Mesenchymal stem cell (in vitro differentiated cells and primary cell): Measurements from ENCODE around the gene SLF2.

Experiments used
- DNase-seq: peaks from one replicate; pipeline ENCODE4 v3.0.0-alpha.2; 2013
- H2AFZ ChIP-seq: one replicate; pipeline ENCODE4 v1.6.1; 2013; ENCODE audit warnings: low read depth, mild to moderate bottlenecking, control low read depth, inconsistent platforms, low read length, moderate library complexity
- H2AK5ac ChIP-seq: 2 replicates; pipeline ENCODE4 v1.6.1; 2013; ENCODE audit warnings: low read length, moderate library complexity, mild to moderate bottlenecking, inconsistent platforms; ENCODE audit not compliant: severe bottlenecking
- H2BK120ac ChIP-seq: one replicate; pipeline ENCODE4 v1.6.1; 2013; ENCODE audit warnings: low read depth, mild to moderate bottlenecking, inconsistent platforms, low read length, moderate library complexity
- H2BK12ac ChIP-seq, 2 experiments: one replicate each; pipeline ENCODE4 v1.6.1; 2013; ENCODE audit warnings: inconsistent platforms in 2 of 2, low read length in 2 of 2, mild to moderate bottlenecking in 2 of 2, moderate library complexity in 2 of 2, control low read depth in 1 of 2
- H2BK15ac ChIP-seq: one replicate; pipeline ENCODE4 v1.6.1; 2013; ENCODE audit warnings: mild to moderate bottlenecking, low read depth, inconsistent platforms; ENCODE audit not compliant: poor library complexity, severe bottlenecking
- H2BK5ac ChIP-seq: 2 replicates; pipeline ENCODE4 v1.6.1; 2013; ENCODE audit warnings: low read depth, mild to moderate bottlenecking, low read length, control low read depth, inconsistent platforms; ENCODE audit not compliant: poor library complexity, severe bottlenecking
- H3K14ac ChIP-seq, 2 experiments: one replicate each; pipeline ENCODE4 v1.6.1; 2013; ENCODE audit warnings: inconsistent platforms in 2 of 2, low read length in 2 of 2, control low read depth in 1 of 2, mild to moderate bottlenecking in 1 of 2, moderate library complexity in 1 of 2
- H3K18ac ChIP-seq, 2 experiments: one replicate each; pipeline ENCODE4 v1.6.1; 2013; ENCODE audit warnings: inconsistent platforms in 2 of 2, low read length in 2 of 2, control low read depth in 1 of 2, low read depth in 1 of 2, mild to moderate bottlenecking in 1 of 2
- H3K23ac ChIP-seq, 2 experiments: one replicate each; pipeline ENCODE4 v1.6.1; 2013; ENCODE audit warnings: inconsistent platforms in 2 of 2, low read length in 2 of 2, mild to moderate bottlenecking in 2 of 2, moderate library complexity in 2 of 2, control low read depth in 1 of 2
- H3K27ac ChIP-seq: 2 replicates; pipeline ENCODE4 v1.5.1; 2013; ENCODE audit warnings: mild to moderate bottlenecking, moderate library complexity, low read length, control low read depth, inconsistent platforms; ENCODE audit not compliant: poor library complexity, severe bottlenecking
- H3K27me3 ChIP-seq, 2 experiments: 2 replicates each; pipeline versions ENCODE4 v1.6.1 to v1.7.0; 2013; ENCODE audit warnings: low read length in 2 of 2, mild to moderate bottlenecking in 2 of 2, moderate library complexity in 2 of 2, control low read depth in 1 of 2, inconsistent platforms in 1 of 2; ENCODE audit not compliant: control insufficient read depth in 1 of 2, insufficient read depth in 1 of 2
- H3K36me3 ChIP-seq, 2 experiments: 2 replicates each; pipeline versions ENCODE4 v1.6.1 to v1.7.0; 2013; ENCODE audit warnings: low read length in 2 of 2, control low read depth in 1 of 2, inconsistent platforms in 1 of 2, low read depth in 1 of 2, mild to moderate bottlenecking in 1 of 2; ENCODE audit not compliant: insufficient read depth in 2 of 2, control insufficient read depth in 1 of 2
- H3K4ac ChIP-seq, 2 experiments: one replicate each; pipeline ENCODE4 v1.6.1; 2013; ENCODE audit warnings: inconsistent platforms in 2 of 2, low read length in 2 of 2, mild to moderate bottlenecking in 2 of 2, moderate library complexity in 2 of 2, control low read depth in 1 of 2, low read depth in 1 of 2
- H3K4me1 ChIP-seq: 2 replicates; pipeline ENCODE4 v1.6.1; 2013; ENCODE audit warnings: low read depth, low read length, control low read depth; ENCODE audit not compliant: control insufficient read depth, insufficient read depth
- H3K4me2 ChIP-seq: 2 replicates; pipeline ENCODE4 v1.6.1; 2013; ENCODE audit warnings: low read length, mild to moderate bottlenecking, inconsistent platforms; ENCODE audit not compliant: poor library complexity, severe bottlenecking
- H3K4me3 ChIP-seq, 2 experiments: 2 replicates each; pipeline versions ENCODE4 v1.5.1 to v1.7.0; 2013; ENCODE audit warnings: low read length in 2 of 2, mild to moderate bottlenecking in 2 of 2, control low read depth in 1 of 2, low read depth in 1 of 2; ENCODE audit not compliant: insufficient read depth in 1 of 2
- H3K79me1 ChIP-seq: replicated peaks from 2 replicates; pipeline ENCODE4 v1.6.1; 2013; ENCODE audit warnings: mild to moderate bottlenecking, control low read depth, low read length, inconsistent platforms; ENCODE audit not compliant: poor library complexity, severe bottlenecking
- H3K9ac ChIP-seq: 2 replicates; pipeline ENCODE4 v1.7.0; 2013; ENCODE audit warnings: mild to moderate bottlenecking, low read length, moderate library complexity
- H3K9me3 ChIP-seq: 2 replicates; pipeline ENCODE4 v1.7.0; 2013; ENCODE audit warnings: mild to moderate bottlenecking, low read length; ENCODE audit not compliant: control insufficient read depth
- H4K8ac ChIP-seq: one replicate; pipeline ENCODE4 v1.6.1; 2013; ENCODE audit warnings: inconsistent platforms, mild to moderate bottlenecking, low read length, moderate library complexity
- H4K91ac ChIP-seq: one replicate; pipeline ENCODE4 v1.6.1; 2013; ENCODE audit warnings: mild to moderate bottlenecking, low read length, inconsistent platforms
- WGBS: methylation state at CpG from one replicate; pipeline ENCODE4 v1.1.7; 2013; ENCODE audit warnings: mixed read lengths; 5-methylcytosine and 5-hydroxymethylcytosine counted together

Gene SLF2

GRCh38 chr10:100999742-101000126 is 87.0 kb downstream of the SLF2 start, which contains the start of gene LZTS2:
TSS of gene LZTS2 (plus strand) at chr10:100999808. CDS start at chr10:101002539, 2,731 bp downstream.
- peak within 1 kb of the TSS; percentile 47 for H2AFZ ChIP-seq
- H3K27ac ChIP-seq, result peak within 1 kb of the TSS; percentile 99
- peak within 1 kb of the TSS in 1 of 2 experiments; percentile 90 for H3K14ac ChIP-seq
- H4K91ac ChIP-seq, result peak within 1 kb of the TSS; percentile 99
- H2BK12ac ChIP-seq, result peak within 1 kb of the TSS; percentile 44 to 99
- peak within 1 kb of the TSS in 1 of 2 experiments; percentile 86 for H3K23ac ChIP-seq
- peak within 1 kb of the TSS; percentile 79 for H3K4me2 ChIP-seq
- peak within 1 kb of the TSS; percentile 71 for H2BK5ac ChIP-seq
- H2AK5ac ChIP-seq, result peak within 1 kb of the TSS; percentile 57
- no peak for DNase-seq
- H4K8ac ChIP-seq, result peak within 1 kb of the TSS; percentile 97
- H3K36me3 ChIP-seq, result peaks cover 27 to 28% of the 10 kb centered on the region in 2 experiments
- H3K27me3 ChIP-seq, result no peaks in the 10 kb centered on the region
- peaks cover 13% of the 10 kb centered on the region for H3K79me1 ChIP-seq
- H2BK15ac ChIP-seq, result peak within 1 kb of the TSS; percentile 92
- no peaks in the 10 kb centered on the region for H3K9me3 ChIP-seq
- peak within 1 kb of the TSS; percentile 99 to 100 for H3K18ac ChIP-seq
- H3K4me1 ChIP-seq, result peaks cover 37% of the 10 kb centered on the region
- peak within 1 kb of the TSS; percentile 90 to 100 for H3K4ac ChIP-seq
- H3K4me3 ChIP-seq, result peak within 1 kb of the TSS; percentile 75 to 96
- H2BK120ac ChIP-seq, result peak within 1 kb of the TSS; percentile 99
- 0% methylated on average over 14 of the region's 44 CpGs for WGBS
- H3K9ac ChIP-seq, result peak within 1 kb of the TSS; percentile 100

DNA sequence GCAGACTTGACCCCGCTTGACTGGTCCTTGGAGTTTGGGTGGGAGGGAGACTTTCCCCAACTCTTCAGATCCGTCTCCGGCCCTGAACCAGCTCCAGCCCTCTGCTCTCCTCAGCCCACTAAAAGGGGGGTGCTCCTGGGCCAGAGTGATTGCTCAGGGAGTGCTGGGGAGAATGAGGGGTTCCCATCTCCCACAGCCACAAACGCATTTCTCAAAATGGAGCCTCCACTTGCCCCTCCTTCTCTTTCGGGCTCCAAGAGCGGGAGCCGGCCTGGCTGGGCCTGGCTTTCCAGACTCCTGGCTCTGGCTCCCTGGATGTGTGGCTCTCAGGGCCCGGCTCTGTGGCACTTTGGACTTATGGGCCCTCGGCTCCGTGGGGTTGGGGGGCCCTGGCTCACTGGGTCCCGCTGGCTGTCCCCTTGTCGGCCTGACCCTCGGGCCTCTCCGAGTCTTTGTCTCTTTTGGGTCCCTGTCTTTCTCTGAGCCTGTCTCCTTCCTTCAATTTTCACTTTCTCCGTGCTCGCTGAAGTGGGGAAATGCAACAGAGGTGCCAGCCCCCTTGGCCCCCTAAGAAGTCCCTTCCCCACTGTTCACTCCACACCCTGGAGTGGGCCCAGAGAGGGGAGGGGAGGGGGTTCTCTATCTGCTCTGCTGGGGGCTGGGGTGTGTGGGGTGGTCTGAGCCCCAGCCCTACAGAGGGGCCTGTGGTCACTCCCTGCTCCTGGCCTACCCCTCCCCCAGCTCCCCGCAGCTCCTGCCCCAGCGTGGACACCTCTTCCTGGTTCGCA is 87.6 kb downstream of the SLF2 start:
- H3K9me3 ChIP-seq, result no peaks in the 10 kb centered on the region
- H4K91ac ChIP-seq, result peak overlapping the region; percentile 99
- H3K79me1 ChIP-seq, result peaks cover 16% of the 10 kb centered on the region
- peak overlapping the region in 1 of 2 experiments; percentile 78 for H3K14ac ChIP-seq
- WGBS, result 1% methylated on average over 13 of the region's 19 CpGs
- peak overlapping the region; percentile 50 to 96 for H3K4ac ChIP-seq
- H3K36me3 ChIP-seq, result peaks cover 30 to 32% of the 10 kb centered on the region in 2 experiments
- H3K9ac ChIP-seq, result peak overlapping the region; percentile 100
- peak overlapping the region; percentile 57 for H2AK5ac ChIP-seq
- peak overlapping the region; percentile 72 for H4K8ac ChIP-seq
- no peaks in the 10 kb centered on the region for H3K27me3 ChIP-seq
- H3K4me1 ChIP-seq, result peaks cover 39% of the 10 kb centered on the region
- H2BK5ac ChIP-seq, result peak overlapping the region; percentile 11
- peak overlapping the region; percentile 16 to 95 for H3K18ac ChIP-seq
- peak; percentile 52 for DNase-seq
- H3K4me3 ChIP-seq, result peak overlapping the region; percentile 75 to 96
- H2AFZ ChIP-seq, result no peak overlapping the region
- peak overlapping the region; percentile 20 to 45 for H2BK12ac ChIP-seq
- H3K27ac ChIP-seq, result peak overlapping the region; percentile 83
- peak overlapping the region; percentile 73 for H2BK15ac ChIP-seq
- H3K23ac ChIP-seq, result peak overlapping the region in 1 of 2 experiments; percentile 63
- peak overlapping the region; percentile 39 for H3K4me2 ChIP-seq
- H2BK120ac ChIP-seq, result peak overlapping the region; percentile 97

DNA sequence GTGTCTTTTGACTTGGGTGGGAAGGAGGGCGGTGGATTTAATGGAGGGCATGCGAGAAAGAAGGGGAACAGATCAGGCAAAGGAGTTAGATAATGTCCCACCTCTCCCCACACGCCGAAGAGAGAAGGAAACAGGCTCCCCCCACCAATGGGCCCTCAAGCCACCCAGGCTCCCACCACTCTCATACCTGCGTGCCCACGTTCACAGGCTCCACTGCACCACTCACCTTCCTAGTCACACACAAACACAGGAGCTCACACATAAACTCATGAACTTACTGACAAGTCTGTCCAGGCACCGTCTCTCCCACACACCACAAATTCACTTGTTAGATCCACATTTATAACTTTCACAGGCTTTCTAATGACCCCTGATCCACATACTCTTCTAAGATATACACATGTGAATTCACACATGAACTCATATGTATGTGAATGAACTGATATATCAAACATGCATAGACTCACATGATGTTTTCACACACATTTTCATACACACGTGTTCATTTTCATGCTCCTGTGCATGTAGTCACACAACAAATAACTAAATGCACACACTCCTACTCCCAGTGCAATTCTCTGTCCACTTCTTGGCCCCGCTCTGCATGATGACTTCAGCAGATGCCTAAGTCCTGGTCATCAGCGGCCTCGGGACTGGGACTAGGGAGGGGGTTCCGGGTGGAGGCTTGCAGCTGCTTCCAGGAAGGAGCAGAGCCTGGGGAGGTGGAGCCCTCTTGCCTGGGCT is 88.3 kb downstream of the SLF2 start:
- Histone ChIP-seq H3K14ac (peak overlapping the region in 1 of 2 experiments; percentile 90), H3K79me1 (peaks cover 24% of the 10 kb centered on the region), H4K8ac (peak overlapping the region; percentile 45), H3K18ac (peak overlapping the region; percentile 16 to 95), H3K27me3 (no peaks in the 10 kb centered on the region), H2AFZ (no peak overlapping the region), H3K27ac (peak overlapping the region; percentile 83), H3K36me3 (peaks cover 38 to 40% of the 10 kb centered on the region in 2 experiments), H3K23ac (peak overlapping the region in 1 of 2 experiments; percentile 1), H2BK120ac (peak overlapping the region; percentile 97), H3K4ac (peak overlapping the region in 1 of 2 experiments; percentile 96), H2BK15ac (peak overlapping the region; percentile 60), H3K4me3 (peak overlapping the region; percentile 75 to 96), H3K4me1 (peaks cover 39% of the 10 kb centered on the region), H2AK5ac (peak overlapping the region; percentile 27), H3K9ac (peak overlapping the region; percentile 100), H2BK12ac (peak overlapping the region; percentile 12 to 20), H3K9me3 (no peaks in the 10 kb centered on the region), H3K4me2 (peak overlapping the region; percentile 43), H2BK5ac (no peak overlapping the region), H4K91ac (peak overlapping the region; percentile 55)
- WGBS, result 40% methylated on average over 11 of the region's 12 CpGs
- DNase-seq, result peak; percentile 93
